Measurements from ENCODE around the gene KRTAP4-7. TPM values are rescaled to one million over a fixed set of nuclear protein-coding genes. Genes with fewer than 3 reads are reported as not detected.
"Not testable (repeated sequence)": the region's sequence is repeated elsewhere in the genome, so short reads cannot be mapped to it uniquely, and the experiment has no call there.

The KRTAP4-7 gene
- total RNA-seq (2021; ENCODE audit: unreplicated experiment), result not detected
- polyA plus RNA-seq (2012; ENCODE audit: insufficient read length), result not detected
- Bru-seq, nascent RNA, result not detected
- BruChase-seq, experiment 1, labeled RNA remaining after a 2-hour chase, result not detected
- not detected for BruChase-seq, experiment 2, labeled RNA remaining after a 6-hour chase
- long read RNA-seq, result 0 reads

DNA sequence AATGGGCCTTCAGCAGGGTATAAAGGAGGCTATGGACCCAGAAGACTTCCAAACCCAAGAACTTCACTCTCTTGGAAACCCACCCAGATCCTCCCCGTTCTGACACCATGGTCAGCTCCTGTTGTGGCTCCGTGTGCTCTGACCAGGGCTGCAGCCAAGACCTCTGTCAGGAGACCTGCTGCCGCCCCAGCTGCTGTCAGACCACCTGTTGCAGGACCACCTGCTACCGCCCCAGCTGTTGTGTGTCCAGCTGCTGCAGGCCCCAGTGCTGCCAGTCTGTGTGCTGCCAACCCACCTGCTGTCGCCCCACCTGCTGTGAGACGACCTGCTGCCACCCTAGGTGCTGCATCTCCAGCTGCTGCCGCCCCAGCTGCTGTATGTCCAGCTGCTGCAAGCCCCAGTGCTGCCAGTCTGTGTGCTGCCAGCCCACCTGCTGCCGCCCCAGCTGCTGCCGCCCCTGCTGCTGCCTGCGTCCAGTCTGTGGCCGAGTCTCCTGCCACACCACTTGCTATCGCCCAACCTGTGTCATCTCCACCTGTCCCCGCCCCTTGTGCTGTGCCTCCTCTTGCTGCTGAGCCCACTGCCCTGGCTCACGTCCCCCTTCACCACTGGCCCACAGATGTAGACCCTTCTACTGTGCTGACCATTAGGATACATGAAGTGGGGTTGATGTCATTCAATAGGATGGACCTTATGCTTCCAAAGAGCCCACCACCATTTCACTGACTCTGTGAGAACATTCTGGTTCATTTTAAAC, at the start of gene KRTAP4-7:
Gene KRTAP4-7, plus strand, starts transcription at position 51 of the 757 bp plus-strand sequence. Its CDS starts 57 bp downstream, at position 108.
- DNase-seq (ENCODE audit: low read depth, low spot score); H3K9me3 ChIP-seq (ENCODE audit: control insufficient read depth, insufficient read depth, low read depth, low read length); POLR2A ChIA-PET; H3K27me3 ChIP-seq (ENCODE audit: control insufficient read depth, insufficient read depth, low read length); H3K4me1 ChIP-seq (ENCODE audit: control insufficient read depth, insufficient read depth, low read length); H3K36me3 ChIP-seq (ENCODE audit: control insufficient read depth, insufficient read depth, low read length); H3K4me3 ChIP-seq (ENCODE audit: low read depth in 2 of 2, low read length in 2 of 2); intact Hi-C loops (cut with micrococcal nuclease; ENCODE audit: unreplicated experiment); ATAC-seq; BruUV-seq (replicated peaks); in situ Hi-C loops (cut with HindIII; ENCODE audit: low pct_unique_long_range_greater_than_20kb, low sequenced_read_pairs); H3K27ac ChIP-seq (ENCODE audit: low read length): not testable (repeated sequence)
- CTCF ChIA-PET, result interaction anchor here (0.6 kb wide), 1 partner anchor 465 kb away, joined by 5 read pairs; no protein-coding TSS in a partner anchor

GRCh38 chr17:41034346-41034935, 49.5 kb upstream of the KRTAP4-7 start, which contains the start of gene KRTAP1-3:
Gene KRTAP1-3, minus strand, starts transcription at chr17:41034874. Its CDS starts 53 bp downstream, at chr17:41034821.
- intact Hi-C loops (cut with micrococcal nuclease; ENCODE audit: unreplicated experiment); ATAC-seq; CTCF ChIA-PET; H3K9me3 ChIP-seq (ENCODE audit: control insufficient read depth, insufficient read depth, low read depth, low read length); H3K27ac ChIP-seq (ENCODE audit: low read length); in situ Hi-C loops (cut with HindIII; ENCODE audit: low pct_unique_long_range_greater_than_20kb, low sequenced_read_pairs); H3K4me1 ChIP-seq (ENCODE audit: control insufficient read depth, insufficient read depth, low read length); BruUV-seq (replicated peaks); H3K4me3 ChIP-seq (ENCODE audit: low read depth in 2 of 2, low read length in 2 of 2); H3K27me3 ChIP-seq (ENCODE audit: control insufficient read depth, insufficient read depth, low read length); H3K36me3 ChIP-seq (ENCODE audit: control insufficient read depth, insufficient read depth, low read length); DNase-seq (ENCODE audit: low read depth, low spot score); POLR2A ChIA-PET: not testable (repeated sequence)

DNA sequence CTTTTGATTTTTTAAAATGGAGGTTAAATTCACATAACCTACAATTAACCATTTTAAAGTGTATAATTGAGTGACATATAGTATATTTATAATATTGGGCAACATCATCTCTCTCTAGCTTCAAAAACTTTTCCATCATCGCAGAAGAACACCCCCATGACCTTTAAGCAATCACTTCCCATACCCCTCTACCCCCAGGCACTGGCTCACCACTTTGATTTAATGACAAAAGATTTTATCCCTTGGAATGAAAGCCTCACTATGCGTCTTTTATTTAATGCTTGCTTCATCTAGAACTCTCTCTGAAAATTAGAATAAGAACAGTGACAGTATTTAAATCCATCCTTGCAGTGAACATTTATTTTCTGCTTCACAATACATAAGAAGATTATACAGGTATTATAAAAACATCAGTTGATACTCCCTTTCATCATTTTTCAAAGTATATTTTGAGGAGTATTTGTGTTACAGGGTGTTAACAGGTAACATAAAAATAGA, 46.0 kb upstream of the KRTAP4-7 start:
- ChIA-PET CTCF (no interaction called here), POLR2A (no interaction called here)
- Histone ChIP-seq H3K9me3 (ENCODE audit: control insufficient read depth, insufficient read depth, low read depth, low read length) (no peaks in the 10 kb centered on the region), H3K4me3 (ENCODE audit: low read depth in 2 of 2, low read length in 2 of 2) (no peak overlapping the region), H3K27ac (ENCODE audit: low read length) (no peak overlapping the region), H3K36me3 (ENCODE audit: control insufficient read depth, insufficient read depth, low read length) (no peaks in the 10 kb centered on the region), H3K4me1 (ENCODE audit: control insufficient read depth, insufficient read depth, low read length) (no peaks in the 10 kb centered on the region), H3K27me3 (ENCODE audit: control insufficient read depth, insufficient read depth, low read length) (no peaks in the 10 kb centered on the region)
- ATAC-seq (no peak), DNase-seq (ENCODE audit: low read depth, low spot score) (no peak)
- in situ Hi-C loops (cut with HindIII; ENCODE audit: low pct_unique_long_range_greater_than_20kb, low sequenced_read_pairs), result no loop called here
- TF ChIP-seq, protein P1, sequence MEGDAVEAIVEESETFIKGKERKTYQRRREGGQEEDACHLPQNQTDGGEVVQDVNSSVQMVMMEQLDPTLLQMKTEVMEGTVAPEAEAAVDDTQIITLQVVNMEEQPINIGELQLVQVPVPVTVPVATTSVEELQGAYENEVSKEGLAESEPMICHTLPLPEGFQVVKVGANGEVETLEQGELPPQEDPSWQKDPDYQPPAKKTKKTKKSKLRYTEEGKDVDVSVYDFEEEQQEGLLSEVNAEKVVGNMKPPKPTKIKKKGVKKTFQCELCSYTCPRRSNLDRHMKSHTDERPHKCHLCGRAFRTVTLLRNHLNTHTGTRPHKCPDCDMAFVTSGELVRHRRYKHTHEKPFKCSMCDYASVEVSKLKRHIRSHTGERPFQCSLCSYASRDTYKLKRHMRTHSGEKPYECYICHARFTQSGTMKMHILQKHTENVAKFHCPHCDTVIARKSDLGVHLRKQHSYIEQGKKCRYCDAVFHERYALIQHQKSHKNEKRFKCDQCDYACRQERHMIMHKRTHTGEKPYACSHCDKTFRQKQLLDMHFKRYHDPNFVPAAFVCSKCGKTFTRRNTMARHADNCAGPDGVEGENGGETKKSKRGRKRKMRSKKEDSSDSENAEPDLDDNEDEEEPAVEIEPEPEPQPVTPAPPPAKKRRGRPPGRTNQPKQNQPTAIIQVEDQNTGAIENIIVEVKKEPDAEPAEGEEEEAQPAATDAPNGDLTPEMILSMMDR (IDR thresholded peaks at IDR 0.05), result no peak
- no peak for TF ChIP-seq TCF7L2 (IDR thresholded peaks at IDR 0.05; ENCODE audit: low read depth, low read length)
- TF ChIP-seq SIN3A (IDR thresholded peaks at IDR 0.05; ENCODE audit: borderline replicate concordance, insufficient read depth, low read depth, low read length), result no peak
- TF ChIP-seq REST (IDR thresholded peaks at IDR 0.05; ENCODE audit: insufficient read depth in 1 of 2, low read depth in 2 of 2, low read length in 1 of 2), result no peak
- TF ChIP-seq POLR2AphosphoS5 (IDR thresholded peaks at IDR 0.05; ENCODE audit: low read depth, low read length), result no peak
- no TSS peak for BruUV-seq (replicated peaks)
- intact Hi-C loops (cut with micrococcal nuclease; ENCODE audit: unreplicated experiment), result no loop called here

GRCh38 chr17:41040783-41041571, 43.0 kb upstream of the KRTAP4-7 start, which contains the start of gene KRTAP1-1:
Gene KRTAP1-1, minus strand, starts transcription at chr17:41041450. Its CDS starts 53 bp downstream, at chr17:41041397.
- H3K27me3 ChIP-seq (ENCODE audit: control insufficient read depth, insufficient read depth, low read length); CTCF ChIA-PET; H3K36me3 ChIP-seq (ENCODE audit: control insufficient read depth, insufficient read depth, low read length); H3K9me3 ChIP-seq (ENCODE audit: control insufficient read depth, insufficient read depth, low read depth, low read length); H3K4me3 ChIP-seq (ENCODE audit: low read depth in 2 of 2, low read length in 2 of 2); BruUV-seq (replicated peaks); H3K27ac ChIP-seq (ENCODE audit: low read length); in situ Hi-C loops (cut with HindIII; ENCODE audit: low pct_unique_long_range_greater_than_20kb, low sequenced_read_pairs); POLR2A ChIA-PET; intact Hi-C loops (cut with micrococcal nuclease; ENCODE audit: unreplicated experiment); DNase-seq (ENCODE audit: low read depth, low spot score); H3K4me1 ChIP-seq (ENCODE audit: control insufficient read depth, insufficient read depth, low read length): not testable (repeated sequence)
- peak; percentile 68; the same call in 1 of the 2 replicates for ATAC-seq

Data from Panc1 (cell line).